ENCODE results near the gene PCDHGA11. TPM values are rescaled to one million over a fixed set of nuclear protein-coding genes. Genes with fewer than 3 reads are reported as not detected.
A peak's percentile ranks its signal among the peaks of the same experiment; 100 is the strongest.
"Not testable (repeated sequence)": the region's sequence is repeated elsewhere in the genome, so short reads cannot be mapped to it uniquely, and the experiment has no call there.

The PCDHGA11 gene
- total RNA-seq, 1 experiment from 2014 or later, result 0.39 TPM

DNA sequence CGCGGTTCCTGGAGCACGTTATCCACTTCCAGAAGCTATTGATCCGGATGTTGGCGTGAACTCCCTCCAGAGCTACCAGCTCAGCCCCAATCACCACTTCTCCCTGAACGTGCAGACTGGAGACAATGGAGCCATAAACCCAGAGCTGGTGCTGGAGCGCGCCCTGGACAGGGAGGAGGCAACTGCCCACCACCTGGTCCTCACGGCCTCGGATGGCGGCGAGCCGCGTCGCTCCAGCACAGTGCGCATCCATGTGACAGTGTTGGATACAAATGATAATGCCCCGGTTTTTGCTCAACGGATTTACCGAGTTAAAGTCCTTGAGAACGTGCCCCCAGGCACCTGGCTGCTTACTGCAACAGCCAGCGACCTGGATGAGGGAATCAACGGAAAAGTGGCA, 17.5 kb upstream of the PCDHGA11 start:
- POLR2A ChIA-PET, result no interaction called here
- in situ Hi-C loops (cut with HindIII; ENCODE audit: low pct_unique_long_range_greater_than_20kb, low sequenced_read_pairs), result no loop called here

DNA sequence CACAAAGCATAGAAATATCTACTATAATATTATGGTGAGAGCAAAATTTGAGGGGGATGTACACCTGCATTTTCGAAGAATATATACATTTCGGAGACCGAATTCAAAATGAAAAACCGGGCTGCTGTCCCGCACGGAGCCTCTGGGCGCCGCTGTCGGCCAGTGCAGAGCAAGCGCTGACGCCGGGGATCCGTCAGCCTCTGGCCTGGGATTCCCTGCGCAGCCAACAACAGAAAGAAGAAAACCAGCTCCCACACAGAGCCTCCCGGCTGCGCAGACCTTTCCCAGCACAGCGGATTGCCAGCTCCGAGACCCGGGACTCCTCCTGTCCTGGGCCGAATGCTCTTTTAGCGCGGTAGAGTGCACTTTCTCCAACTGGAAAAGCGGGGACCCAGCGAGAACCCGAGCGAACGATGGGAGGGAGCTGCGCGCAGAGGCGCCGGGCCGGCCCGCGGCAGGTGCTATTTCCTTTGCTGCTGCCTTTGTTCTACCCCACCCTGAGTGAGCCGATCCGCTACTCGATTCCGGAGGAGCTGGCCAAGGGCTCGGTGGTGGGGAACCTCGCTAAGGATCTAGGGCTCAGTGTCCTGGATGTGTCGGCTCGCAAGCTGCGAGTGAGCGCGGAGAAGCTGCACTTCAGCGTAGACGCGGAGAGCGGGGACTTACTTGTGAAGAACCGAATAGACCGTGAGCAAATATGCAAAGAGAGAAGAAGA, 12.9 kb upstream of the PCDHGA11 start, which contains the start of gene PCDHGB6:
PCDHGB6 (plus strand) TSS at position 232 of the 716 bp plus-strand sequence; CDS start at position 414, 182 bp downstream.
- BruUV-seq (replicated peaks); in situ Hi-C loops (cut with HindIII; ENCODE audit: low pct_unique_long_range_greater_than_20kb, low sequenced_read_pairs); H3K9me3 ChIP-seq (ENCODE audit: control insufficient read depth, insufficient read depth, low read depth, low read length); H3K4me3 ChIP-seq (ENCODE audit: low read depth in 2 of 2, low read length in 2 of 2); POLR2A ChIA-PET; H3K27ac ChIP-seq (ENCODE audit: low read length); ATAC-seq; DNase-seq (ENCODE audit: low read depth, low spot score); intact Hi-C loops (cut with micrococcal nuclease; ENCODE audit: unreplicated experiment); CTCF ChIA-PET; H3K36me3 ChIP-seq (ENCODE audit: control insufficient read depth, insufficient read depth, low read length); H3K27me3 ChIP-seq (ENCODE audit: control insufficient read depth, insufficient read depth, low read length); H3K4me1 ChIP-seq (ENCODE audit: control insufficient read depth, insufficient read depth, low read length): not testable (repeated sequence)
- TF ChIP-seq, protein P1, sequence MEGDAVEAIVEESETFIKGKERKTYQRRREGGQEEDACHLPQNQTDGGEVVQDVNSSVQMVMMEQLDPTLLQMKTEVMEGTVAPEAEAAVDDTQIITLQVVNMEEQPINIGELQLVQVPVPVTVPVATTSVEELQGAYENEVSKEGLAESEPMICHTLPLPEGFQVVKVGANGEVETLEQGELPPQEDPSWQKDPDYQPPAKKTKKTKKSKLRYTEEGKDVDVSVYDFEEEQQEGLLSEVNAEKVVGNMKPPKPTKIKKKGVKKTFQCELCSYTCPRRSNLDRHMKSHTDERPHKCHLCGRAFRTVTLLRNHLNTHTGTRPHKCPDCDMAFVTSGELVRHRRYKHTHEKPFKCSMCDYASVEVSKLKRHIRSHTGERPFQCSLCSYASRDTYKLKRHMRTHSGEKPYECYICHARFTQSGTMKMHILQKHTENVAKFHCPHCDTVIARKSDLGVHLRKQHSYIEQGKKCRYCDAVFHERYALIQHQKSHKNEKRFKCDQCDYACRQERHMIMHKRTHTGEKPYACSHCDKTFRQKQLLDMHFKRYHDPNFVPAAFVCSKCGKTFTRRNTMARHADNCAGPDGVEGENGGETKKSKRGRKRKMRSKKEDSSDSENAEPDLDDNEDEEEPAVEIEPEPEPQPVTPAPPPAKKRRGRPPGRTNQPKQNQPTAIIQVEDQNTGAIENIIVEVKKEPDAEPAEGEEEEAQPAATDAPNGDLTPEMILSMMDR (IDR thresholded peaks at IDR 0.05), result peak; percentile 34

More for the DNA sequence above, 17.5 kb upstream of the PCDHGA11 start:
- Histone ChIP-seq H3K4me3 (ENCODE audit: low read depth in 2 of 2, low read length in 2 of 2) (no peak overlapping the region), H3K9me3 (ENCODE audit: control insufficient read depth, insufficient read depth, low read depth, low read length) (no peaks in the 10 kb centered on the region), H3K27me3 (ENCODE audit: control insufficient read depth, insufficient read depth, low read length) (no peaks in the 10 kb centered on the region), H3K4me1 (ENCODE audit: control insufficient read depth, insufficient read depth, low read length) (no peaks in the 10 kb centered on the region), H3K36me3 (ENCODE audit: control insufficient read depth, insufficient read depth, low read length) (no peaks in the 10 kb centered on the region), H3K27ac (ENCODE audit: low read length) (no peak overlapping the region)
- ATAC-seq, result no peak
- BruUV-seq (replicated peaks), result no TSS peak
- intact Hi-C loops (cut with micrococcal nuclease; ENCODE audit: unreplicated experiment), result no loop called here
- TF ChIP-seq SIN3A (IDR thresholded peaks at IDR 0.05; ENCODE audit: borderline replicate concordance, insufficient read depth, low read depth, low read length), result no peak
- CTCF ChIA-PET, result interaction anchor here (0.7 to 0.8 kb wide), 2 partner anchors 10 to 92 kb away, joined by 3 read pairs; no protein-coding TSS in a partner anchor
- no peak for DNase-seq (ENCODE audit: low read depth, low spot score)

GRCh38 chr5:141409598-141410306, 11.1 kb upstream of the PCDHGA11 start:
- no peaks in the 10 kb centered on the region for H3K27me3 ChIP-seq (ENCODE audit: control insufficient read depth, insufficient read depth, low read length)
- CTCF ChIA-PET, result no interaction called here
- H3K36me3 ChIP-seq (ENCODE audit: control insufficient read depth, insufficient read depth, low read length), result no peaks in the 10 kb centered on the region
- no peak overlapping the region for H3K27ac ChIP-seq (ENCODE audit: low read length)
- POLR2A ChIA-PET, result no interaction called here
- TF ChIP-seq, protein P2, sequence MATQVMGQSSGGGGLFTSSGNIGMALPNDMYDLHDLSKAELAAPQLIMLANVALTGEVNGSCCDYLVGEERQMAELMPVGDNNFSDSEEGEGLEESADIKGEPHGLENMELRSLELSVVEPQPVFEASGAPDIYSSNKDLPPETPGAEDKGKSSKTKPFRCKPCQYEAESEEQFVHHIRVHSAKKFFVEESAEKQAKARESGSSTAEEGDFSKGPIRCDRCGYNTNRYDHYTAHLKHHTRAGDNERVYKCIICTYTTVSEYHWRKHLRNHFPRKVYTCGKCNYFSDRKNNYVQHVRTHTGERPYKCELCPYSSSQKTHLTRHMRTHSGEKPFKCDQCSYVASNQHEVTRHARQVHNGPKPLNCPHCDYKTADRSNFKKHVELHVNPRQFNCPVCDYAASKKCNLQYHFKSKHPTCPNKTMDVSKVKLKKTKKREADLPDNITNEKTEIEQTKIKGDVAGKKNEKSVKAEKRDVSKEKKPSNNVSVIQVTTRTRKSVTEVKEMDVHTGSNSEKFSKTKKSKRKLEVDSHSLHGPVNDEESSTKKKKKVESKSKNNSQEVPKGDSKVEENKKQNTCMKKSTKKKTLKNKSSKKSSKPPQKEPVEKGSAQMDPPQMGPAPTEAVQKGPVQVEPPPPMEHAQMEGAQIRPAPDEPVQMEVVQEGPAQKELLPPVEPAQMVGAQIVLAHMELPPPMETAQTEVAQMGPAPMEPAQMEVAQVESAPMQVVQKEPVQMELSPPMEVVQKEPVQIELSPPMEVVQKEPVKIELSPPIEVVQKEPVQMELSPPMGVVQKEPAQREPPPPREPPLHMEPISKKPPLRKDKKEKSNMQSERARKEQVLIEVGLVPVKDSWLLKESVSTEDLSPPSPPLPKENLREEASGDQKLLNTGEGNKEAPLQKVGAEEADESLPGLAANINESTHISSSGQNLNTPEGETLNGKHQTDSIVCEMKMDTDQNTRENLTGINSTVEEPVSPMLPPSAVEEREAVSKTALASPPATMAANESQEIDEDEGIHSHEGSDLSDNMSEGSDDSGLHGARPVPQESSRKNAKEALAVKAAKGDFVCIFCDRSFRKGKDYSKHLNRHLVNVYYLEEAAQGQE (IDR thresholded peaks at IDR 0.05; ENCODE audit: insufficient read depth in 1 of 2, low read depth in 2 of 2, low read length in 1 of 2), result no peak
- TF ChIP-seq, protein P1 (IDR thresholded peaks at IDR 0.05), result no peak
- TF ChIP-seq TCF7L2 (IDR thresholded peaks at IDR 0.05; ENCODE audit: low read depth, low read length), result no peak
- no peak for TF ChIP-seq POLR2AphosphoS5 (IDR thresholded peaks at IDR 0.05; ENCODE audit: low read depth, low read length)
- no peak for TF ChIP-seq SIN3A (IDR thresholded peaks at IDR 0.05; ENCODE audit: borderline replicate concordance, insufficient read depth, low read depth, low read length)
- no peaks in the 10 kb centered on the region for H3K4me1 ChIP-seq (ENCODE audit: control insufficient read depth, insufficient read depth, low read length)
- no peaks in the 10 kb centered on the region for H3K9me3 ChIP-seq (ENCODE audit: control insufficient read depth, insufficient read depth, low read depth, low read length)
- intact Hi-C loops (cut with micrococcal nuclease; ENCODE audit: unreplicated experiment) (loop anchor here (5.0 to 10.0 kb wide), 2 partner anchors 45 to 187 kb away; partner anchors contain the start of genes PCDHB14 and PCDHGA5), in situ Hi-C loops (cut with HindIII; ENCODE audit: low pct_unique_long_range_greater_than_20kb, low sequenced_read_pairs) (no loop called here)
- no peak for ATAC-seq
- no peak overlapping the region for H3K4me3 ChIP-seq (ENCODE audit: low read depth in 2 of 2, low read length in 2 of 2)
- no peak for DNase-seq (ENCODE audit: low read depth, low spot score)
- no TSS peak for BruUV-seq (replicated peaks)

All from Panc1 (cell line).